HG02798 (cell line): ENCODE measurements around the gene RIMS3.
A peak's percentile ranks its signal among the peaks of the same experiment; 100 is the strongest.

Experiments used
- ATAC-seq: cut with Tn5 transposase; IDR thresholded peaks from one replicate; pipeline ENCODE4 v1.9.1; 2021; ENCODE audit warnings: mild to moderate bottlenecking; ENCODE audit not compliant: unreplicated experiment, poor library complexity

RIMS3 gene

DNA sequence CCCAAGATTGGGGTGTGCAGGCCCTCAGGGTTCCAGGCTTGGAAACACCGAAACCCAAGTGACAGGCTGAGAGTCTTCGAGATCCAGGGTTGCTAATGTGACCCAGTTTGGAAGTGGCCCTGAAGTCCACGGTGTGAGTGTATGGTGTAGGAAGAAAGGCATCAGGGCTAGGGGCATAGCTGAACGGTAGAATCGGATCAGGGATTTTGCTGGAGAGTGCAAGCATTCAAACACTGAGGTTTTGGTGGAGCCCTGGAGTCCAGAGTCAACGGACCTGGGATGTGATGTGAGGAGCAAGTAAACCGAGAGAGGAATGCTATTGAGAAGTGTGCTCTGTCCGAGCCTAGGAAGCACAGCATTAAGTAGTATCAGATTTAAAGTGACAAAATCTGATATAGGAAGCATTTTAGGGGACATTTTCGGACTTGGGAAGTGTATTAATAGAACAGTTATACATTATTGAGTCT is 27.0 kb upstream of the RIMS3 start:
- ATAC-seq, result no peak

DNA sequence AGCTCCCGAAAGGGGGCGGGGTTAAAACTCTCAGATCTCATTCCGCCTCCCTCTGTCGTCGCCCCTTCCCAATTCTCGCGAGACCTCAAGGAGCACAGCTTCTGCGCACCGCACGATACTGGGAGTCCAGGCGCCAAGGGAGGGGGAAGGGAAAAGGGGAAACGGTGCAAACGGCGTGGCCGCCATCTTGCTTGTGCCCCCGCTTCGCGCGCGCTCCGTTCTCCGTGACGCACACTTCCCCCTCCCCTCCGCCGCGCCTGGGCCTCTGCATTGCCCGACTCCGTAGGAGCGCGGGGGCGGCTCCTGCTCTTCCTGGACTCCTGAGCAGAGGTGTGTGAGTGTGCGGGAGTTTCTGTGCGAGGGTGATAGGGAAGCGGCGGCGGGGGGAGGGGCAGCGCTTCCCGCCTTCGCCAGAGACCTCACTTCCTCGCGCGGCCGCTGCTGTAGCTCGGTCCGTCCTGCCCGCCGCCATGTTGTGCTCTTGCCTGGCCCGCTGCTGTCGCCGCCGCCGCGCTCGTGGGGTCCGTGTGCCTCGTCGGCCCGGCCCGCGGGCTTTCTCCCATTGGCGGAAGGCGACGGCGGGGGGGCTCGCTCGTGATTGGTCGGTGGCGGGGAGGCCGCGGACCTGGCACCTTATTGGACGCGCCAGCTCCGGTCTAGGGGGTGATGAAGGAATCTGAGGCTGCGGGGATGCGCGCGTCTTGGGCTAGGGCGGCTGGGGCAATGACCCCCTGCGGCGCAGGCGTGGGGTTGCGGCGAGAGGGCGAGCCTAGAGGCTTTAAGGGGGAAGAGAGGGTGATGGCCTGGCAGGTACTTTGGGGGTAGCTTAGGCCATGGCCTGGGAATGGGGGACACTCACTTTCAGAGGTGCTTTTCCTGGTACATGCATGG is 26.3 kb upstream of the RIMS3 start, which contains the start of gene NFYC:
TSS of gene NFYC (plus strand) at position 167 of the 891 bp plus-strand sequence. CDS start 47,140 bp downstream, outside the sequence.
- ATAC-seq, result peak; percentile 81

DNA sequence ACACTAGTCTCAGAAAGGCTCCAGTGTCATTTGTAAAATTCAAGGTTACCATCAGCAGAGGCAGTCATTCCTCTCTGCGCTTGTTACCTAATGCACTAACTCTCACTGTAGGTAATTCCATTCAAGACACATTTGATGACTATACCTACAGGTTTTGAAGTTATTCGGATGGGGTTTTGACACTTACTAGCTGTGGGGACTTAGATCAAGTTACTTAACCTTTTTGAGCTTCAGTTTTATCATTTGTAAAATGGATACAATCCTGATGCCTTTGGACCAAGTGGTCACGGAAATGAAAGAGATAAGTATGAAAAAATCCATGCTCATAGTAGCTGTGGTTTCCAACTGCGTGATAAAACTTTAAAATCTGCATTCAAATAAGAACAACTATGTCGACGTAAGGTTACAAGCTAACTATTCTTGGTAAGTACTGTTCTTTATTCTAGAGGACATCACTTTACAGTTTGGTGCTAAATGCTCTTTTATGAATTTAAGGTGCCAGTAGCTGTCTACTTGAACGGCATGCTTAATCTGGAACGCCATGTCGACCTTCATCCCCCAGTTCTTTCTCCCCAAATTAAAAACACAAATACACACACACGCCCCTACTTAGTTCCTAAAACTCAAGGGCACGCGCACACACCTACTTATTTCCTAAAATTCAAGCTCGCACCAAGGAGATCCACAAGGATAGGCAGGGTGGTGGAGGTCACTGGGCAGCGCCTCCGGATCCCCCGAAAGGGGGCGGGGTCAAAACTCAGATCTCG is 25.5 kb upstream of the RIMS3 start:
- no peak for ATAC-seq

DNA sequence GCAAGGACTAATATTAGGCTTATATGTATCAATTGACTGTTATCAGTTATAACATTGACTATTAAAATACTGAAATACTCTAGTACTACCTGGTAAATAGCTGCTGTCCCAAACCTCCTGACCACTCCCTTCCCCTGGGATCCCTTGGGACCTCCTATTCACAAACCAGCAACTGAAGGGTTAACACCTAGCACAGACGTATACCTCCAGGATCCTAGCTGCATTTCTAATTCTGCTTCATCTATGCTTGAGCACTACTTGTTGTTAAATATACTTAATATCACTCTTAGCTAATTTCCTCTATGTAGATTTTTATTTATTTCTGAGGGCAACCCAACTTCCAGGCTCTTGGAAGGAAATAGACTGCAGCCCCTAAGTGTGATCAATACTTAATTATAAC is 24.3 kb upstream of the RIMS3 start:
- ATAC-seq, result no peak

DNA sequence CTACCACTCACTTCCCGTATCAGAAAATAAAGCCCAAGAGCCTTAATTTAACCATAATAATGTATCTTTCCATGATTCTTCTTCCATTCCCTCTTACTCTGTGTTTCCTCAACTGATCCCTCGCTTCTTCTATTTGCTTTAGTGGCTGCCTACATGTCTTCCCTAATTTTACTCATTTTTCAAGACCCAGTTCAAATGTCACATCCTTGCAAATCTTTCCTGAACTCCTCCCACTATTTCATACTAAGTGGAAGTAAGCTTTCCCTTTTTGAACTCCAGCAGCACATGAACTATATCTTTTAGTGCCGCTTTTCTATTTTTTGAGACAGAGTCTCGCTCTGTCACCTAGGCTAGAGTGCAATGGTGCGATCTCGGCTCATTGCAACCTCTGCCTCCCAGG is 22.2 kb upstream of the RIMS3 start:
- ATAC-seq, result no peak

DNA sequence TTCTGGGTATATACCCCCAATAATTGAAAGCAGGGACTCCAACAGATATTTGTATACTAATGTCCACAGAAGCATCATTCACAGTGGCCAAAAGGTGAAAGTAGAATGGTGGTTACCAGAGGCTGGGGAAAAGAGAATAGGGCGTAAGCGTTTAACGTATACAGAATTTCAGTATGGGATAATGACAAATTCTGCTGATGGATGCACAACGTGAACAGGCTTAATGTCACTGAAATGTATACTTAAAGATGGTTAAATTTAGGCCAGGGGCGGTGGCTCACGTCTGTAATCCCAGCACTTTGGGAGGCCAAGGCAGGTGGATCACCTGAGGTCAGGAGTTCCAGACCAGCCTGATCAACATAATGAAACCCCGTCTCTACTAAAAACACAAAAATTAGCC is 21.6 kb upstream of the RIMS3 start:
- ATAC-seq, result no peak

DNA sequence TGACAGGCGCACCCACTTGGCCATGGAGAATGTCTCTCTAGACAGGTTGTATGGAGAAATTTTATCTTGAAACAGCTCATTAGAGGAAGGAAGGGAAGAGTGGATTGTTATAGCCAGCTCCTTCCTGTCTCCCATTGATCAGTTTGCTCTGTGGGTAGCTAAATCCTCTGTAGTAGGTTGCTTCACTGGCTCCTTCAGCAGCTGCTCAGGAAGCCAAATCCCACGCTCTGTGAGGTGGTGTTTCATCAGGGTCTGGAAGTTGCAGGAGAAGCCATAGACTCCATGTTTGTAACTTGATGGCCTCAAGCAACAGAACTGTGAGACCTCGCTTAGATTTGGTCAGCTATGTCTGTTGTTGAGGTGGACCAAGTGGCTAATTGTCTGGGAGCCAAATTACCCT is 19.2 kb upstream of the RIMS3 start:
- no peak for ATAC-seq

DNA sequence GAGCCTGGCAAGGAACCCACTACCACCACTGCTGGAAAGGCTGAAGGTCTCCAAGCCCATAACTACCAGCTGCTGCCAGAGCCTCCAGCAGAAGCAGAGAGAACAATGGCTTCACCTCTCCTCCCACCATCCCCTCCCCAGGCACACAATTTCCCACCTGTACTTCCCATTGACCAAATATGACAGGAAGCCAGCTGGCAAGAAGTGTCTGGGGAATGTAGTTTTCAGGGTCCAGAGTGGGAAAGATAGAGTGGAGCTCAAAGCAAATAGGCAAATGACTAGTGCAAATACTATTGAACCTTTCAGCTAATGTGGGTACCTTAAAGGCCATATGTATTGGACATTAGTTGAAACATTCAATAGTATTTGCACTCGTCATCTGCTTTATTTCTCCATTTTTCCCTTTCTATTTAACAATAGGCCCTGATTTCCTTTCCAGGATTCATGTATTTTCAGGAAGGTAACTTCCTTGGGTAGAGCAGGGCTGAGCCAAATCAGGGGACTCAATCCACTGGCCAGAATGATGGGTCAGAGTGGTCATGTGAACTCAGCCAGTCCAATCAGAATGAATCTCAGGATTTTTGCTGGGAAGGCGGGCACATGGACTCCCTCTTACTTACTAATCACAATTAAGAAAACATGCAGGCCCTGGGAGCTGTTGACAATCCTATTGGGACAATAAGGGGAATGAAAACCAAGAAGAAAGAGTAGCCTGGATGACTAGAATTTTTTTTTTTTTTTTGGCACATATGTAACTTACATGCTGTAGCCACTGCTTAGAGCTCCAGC is 13.9 kb upstream of the RIMS3 start:
- no peak for ATAC-seq

DNA sequence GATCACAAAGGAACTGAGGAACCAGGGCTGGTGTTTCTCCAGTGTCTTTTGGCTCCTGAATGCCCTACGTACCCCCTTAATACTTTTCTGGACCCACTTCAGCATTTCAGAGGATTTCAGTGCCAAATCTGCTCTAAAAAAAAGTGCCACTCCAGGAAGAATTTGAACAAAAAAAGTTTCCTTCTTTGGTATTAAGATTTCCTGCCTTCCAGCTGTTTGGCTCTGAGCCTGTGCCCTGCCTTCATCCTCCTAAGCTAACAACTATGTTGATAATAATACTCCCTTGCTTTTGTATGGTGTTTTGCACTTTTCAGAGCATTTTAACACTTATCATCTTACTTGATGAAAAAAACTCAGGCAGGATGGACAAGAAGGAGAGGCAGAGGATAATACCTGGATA is 11.0 kb upstream of the RIMS3 start:
- no peak for ATAC-seq

DNA sequence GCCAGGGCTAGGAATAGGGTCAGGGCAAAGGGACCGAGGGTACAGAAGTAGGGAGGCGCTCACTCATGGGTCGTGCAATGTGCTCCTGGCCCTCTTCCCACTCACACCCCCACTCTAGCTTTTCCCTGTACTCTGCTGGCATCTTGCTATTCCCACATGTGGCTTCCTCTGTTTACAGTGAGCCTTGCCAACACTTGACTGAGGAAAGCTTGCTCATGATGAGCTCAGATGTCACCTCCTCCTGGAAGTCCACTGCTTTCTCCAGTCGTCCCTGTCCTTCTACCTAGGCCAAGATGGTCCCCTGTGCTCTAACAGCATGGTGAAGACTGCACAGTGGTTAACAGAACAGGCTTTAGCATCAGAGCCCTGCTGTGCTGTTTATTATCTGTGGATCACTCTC is 8.0 kb upstream of the RIMS3 start:
- ATAC-seq, result no peak

DNA sequence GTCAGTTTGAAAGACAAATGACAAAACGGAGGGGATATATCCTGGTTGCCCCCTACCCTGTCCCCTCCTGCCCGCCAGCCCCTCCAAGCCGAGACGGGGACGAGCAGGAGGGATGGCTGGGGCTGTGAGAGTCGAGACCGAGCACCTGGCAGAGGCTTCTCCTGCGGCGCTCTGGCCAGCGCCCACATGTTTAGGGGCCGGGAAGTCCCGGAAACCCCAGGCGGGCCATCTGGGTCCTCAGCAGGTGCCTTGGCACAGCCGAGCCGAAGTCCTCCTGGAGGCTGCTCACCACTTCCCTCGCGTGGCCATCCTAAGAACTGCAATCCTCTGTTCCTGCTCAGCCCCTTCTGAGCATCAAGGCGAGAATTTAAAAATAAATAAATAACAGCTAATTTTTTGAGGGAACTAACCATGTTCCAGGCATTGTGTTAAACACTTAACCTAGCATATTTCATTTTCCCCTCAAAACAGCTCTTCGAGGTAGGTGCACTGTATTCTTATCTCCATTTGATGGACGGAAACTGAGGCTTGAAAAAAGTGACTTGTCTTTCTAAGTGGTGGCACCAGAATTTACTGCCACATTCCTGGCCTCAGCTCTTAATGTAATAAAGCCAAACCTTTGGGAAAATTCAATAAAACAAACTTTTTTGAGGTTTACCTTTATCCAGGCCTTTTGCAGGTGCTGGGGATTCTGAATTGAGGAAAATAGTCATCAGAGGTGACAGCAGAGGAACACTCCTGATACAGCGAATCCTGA is 3.5 kb upstream of the RIMS3 start:
- ATAC-seq, result peak; percentile 78

DNA sequence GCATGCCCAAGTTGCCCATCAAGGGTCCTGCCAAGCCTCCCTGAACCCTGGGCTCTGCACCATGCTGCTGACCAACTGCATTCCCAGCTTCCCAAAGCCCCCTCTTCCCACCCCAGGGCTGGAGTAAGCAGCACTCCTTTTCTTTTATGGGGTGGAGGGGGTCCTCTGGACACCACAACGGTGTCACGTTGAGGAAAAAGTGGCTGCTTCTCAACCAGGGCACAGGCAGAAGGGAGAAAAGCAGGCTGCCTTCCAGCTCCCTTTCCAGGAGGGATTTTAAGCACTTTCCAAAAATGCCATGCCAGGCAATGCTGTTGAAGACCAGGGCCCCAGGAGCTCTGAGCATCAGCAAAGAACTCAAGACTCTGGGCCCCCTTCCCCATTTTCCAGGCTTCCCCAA is 691 bp downstream of the RIMS3 start:
- no peak for ATAC-seq

DNA sequence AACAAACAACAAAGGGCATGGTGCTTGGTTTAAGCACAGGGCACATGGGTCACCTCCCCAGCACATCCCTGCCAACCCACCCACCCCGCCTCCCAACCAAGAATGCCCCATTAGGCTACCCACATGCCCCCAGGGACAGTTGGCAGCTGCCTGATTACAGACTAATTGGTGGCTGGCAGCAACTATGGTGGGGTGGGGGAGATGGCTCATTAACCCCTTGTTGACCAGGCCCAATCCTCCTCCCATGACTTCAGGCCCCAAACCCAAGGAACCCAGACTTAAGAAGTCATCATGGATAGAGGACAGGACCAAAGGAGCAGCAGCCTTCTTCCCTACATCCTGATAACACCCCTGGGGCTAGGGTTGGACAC is 1.3 kb downstream of the RIMS3 start:
- ATAC-seq, result no peak

DNA sequence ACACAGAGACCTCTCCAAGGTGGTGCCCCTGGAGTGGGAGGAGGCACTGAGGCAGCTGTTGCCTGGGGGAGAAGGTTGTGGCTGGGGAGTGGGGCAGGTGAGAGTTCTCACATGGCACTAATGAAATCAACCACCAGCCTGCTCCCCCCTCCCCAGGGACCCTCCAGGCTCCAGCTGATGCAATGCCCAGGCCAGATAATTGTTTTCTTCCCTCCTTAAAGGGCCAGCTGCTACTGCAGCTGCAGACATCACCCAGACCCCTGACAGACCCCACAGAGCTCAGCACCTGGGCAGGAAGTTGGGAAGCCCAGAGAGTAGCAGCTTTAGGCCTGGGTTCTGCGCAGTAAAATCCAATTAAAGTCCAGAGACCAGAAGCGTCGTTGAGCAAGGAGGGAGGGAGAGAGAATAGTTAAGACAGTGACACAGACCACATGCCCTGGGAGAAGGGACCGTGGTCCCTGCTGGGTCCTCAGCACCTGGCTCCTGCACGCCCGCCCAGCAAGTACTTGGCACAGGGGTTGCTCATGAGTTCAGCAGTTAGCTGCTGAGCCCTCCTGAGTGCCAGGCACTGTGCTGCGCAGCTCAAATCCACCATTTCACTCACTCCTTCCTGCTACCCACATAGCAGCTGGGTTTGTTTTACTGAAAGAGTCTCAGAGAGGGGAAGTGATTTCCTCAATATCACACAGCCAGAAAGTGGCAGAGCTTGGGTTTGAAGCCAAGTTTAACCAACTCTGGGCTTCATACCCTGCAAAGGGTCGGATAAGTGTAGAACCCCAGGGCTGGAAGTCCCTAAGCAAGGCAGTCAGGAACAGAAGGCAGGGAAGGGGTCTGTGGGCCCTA is 1.9 kb downstream of the RIMS3 start:
- ATAC-seq, result no peak

DNA sequence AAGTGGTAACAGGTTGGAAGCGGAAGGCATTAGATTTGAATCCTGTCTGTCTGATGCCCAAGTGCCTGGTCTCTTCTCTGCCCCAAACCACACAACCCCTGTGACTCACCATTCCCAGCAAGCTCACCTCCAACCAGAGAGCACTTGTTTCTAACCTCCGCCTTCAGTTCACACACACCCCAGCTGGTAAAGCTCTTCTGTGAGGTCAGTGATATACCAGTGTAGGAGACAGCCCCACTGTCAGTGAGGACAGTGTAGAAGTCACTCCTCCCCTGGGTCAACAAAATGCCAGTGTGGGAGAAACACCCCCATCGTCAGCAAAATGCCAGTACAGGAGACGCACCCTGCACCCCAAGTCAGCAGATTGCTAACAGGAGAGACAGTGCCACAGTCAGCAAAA is 2.6 kb downstream of the RIMS3 start:
- ATAC-seq, result no peak

DNA sequence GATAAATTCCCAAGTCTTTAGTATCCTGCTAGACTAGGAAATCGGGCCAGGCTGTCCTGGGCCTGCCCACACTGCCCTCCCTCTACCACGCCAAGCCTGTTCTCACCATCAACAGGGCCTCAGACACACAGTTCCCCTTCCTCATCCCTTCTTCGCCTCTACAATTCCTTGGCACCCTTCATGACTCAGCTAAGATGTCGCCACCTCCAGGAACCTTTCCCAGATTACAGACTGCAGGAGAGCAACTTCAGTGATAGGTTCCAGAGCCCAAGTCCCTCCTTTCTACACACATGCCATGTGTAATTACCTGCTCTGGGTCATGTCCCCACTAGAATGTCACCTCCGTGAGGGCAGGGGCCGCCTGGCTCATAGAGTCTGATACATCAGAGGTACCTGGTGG is 3.3 kb downstream of the RIMS3 start:
- no peak for ATAC-seq

DNA sequence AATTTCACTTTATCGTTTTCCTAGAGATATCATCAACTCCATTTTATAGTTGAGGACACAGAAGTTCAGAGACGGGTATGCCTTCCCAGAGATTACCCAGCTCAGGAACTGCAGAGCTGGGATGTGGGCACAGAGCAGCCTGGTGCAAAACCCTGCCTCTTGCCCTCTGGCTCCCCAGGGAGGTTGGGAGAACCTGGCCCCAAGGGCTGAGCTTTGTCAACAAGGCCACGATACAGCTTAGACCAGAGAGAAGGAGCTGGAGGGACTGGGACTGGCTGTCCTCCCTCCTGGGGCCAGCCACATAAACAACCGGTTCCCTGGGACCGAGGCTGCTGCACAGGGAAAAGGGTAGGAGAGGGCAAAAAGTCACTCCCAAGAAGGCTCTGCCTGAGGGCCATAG is 3.8 kb downstream of the RIMS3 start:
- no peak for ATAC-seq

DNA sequence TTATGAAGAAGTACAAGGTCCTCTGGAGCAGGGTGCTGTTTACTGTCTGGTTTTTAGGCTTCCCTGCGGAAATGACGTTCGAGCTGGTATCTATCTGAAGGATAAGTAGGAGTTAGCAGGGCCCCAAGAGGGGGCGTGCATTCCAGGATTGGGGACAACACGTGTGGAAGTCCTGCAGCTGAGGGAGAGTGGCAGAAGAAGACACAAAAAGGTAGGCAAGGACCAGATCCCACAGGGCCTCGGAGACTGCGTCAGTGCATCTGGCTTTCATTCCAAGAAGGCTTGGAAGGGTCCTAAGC is 5.9 kb downstream of the RIMS3 start:
- ATAC-seq, result no peak
